HG03175 (cell line): ENCODE data around the gene DVL3.
A peak's percentile ranks its signal among the peaks of the same experiment; 100 is the strongest.
"Not testable (repeated sequence)": the region's sequence is repeated elsewhere in the genome, so short reads cannot be mapped to it uniquely, and the experiment has no call there.

ENCODE experiments used
- ATAC-seq: cut with Tn5 transposase; IDR thresholded peaks from one replicate; pipeline ENCODE4 v1.9.1; 2021; ENCODE audit warnings: mild to moderate bottlenecking, moderate library complexity; ENCODE audit not compliant: unreplicated experiment

The DVL3 gene

DNA sequence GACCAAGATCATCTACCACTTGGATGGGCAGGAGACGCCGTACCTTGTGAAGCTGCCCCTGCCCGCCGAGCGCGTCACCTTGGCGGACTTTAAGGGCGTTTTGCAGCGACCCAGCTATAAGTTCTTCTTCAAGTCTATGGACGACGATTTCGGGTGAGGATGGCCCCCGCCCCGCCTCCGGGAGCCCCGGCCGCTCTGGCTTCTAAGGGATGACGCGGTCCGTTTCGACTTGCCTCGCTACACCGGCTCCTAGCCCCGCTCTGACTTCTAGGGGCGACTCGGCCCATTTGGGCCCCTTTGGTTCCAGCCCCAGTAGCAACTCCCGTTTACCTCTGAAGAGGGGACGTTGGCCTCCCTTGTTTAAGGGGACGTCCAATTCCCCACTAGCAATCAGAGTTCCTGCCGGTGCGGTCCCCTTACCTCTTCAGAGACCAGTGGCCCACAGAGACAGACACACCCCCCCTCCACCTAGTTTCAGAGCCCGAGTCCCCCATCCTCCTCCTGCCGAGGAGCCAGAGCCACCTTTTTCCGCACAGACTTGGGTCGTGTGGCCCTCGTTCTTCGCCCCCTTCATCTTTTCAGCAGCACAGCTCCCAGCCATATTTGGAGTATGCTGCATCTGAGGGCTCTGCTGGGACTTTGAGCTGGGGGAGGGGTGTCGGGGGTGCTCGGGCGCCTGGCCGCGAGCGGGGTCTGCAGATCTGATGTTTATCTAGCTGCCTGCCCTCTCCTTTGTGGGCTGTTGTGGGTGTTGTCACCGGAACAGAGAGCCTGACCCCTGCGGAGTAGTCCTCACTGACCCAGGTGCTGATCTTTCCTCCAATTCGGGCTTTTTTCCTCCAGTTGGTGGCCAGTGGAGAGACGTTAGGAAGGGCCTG is 706 bp downstream of the DVL3 start:
- ATAC-seq = peak; percentile 36

DNA sequence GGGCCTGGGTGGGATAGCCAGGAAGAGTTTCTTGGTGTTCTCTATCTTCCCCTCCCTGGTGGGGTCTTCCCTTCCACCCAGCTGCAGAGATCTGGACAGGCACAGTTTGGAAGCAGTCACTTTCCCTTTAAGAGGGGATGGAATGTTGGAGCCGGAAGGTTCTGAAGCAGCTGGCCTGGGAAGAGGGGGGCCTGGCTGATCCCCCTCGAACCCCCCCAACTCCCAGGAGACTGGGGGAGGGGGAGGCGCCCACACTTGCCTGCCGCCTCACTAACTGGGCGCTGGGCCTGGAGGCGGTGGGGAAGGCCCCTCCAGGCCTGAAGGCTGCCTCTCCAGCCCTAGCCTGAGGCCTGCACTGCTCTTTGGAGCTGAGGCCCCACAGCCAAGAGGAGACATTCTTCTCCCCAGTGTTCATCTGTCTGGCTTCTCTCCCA is 1.4 kb downstream of the DVL3 start:
- ATAC-seq = no peak

DNA sequence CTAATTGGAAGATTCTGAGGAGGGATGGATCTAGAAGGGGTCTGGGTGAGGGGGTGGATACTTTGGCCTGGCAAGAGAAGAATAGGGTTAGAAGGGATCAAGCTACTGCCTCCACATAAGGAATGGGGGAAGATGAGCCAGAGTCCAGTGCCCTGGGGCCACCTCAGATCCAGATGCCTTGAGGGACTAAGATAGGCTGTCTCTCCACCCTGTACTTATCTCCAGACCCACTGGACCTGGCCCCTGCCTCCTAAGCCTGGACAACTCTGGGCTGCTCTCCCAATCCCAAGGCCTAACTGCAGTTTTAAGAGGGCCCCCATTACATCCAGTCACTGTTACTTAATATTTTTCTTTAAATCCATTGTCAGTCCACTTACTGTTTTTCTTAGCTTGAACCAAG is 2.0 kb downstream of the DVL3 start:
- ATAC-seq = no peak

DNA sequence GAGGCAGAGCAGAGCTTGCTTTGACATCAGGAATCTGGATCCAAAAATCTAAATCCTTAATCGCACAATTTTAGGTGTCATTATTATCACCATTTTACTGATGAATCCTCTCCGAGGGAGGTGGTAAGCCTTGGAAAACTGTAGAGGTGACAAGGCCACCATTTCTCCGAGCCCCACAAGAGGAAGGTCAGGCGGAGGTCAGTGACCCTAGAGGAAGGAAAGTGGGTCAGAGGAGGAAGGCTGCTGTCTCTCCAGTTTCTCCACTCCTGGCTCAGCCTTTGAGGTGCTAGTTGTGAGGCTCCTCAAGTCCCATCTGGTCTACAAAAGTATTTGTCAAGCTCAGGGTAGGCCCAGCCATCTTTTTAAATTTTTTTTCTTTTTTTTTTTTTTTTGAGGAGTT is 3.2 kb downstream of the DVL3 start:
- ATAC-seq = no peak

DNA sequence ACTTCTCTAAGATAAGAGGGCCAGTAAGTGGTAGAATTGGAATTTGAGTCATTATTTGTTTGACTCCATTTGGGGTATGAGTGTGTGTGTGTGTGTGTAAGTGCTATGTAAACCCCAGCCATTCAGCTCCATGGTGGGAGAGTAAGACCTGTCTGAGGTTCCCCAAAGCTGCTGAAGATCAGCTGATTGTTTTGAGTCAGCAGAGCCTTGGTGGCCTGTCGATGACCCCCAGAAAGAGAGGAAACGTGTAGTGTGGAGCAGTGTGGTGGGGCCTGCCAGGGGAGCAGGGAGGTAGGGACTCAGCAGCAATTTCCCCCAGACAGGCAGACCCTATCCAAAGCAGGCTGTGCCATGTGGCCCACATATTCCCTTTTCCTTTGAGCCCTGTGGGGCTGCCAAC is 5.3 kb downstream of the DVL3 start:
- ATAC-seq = no peak

DNA sequence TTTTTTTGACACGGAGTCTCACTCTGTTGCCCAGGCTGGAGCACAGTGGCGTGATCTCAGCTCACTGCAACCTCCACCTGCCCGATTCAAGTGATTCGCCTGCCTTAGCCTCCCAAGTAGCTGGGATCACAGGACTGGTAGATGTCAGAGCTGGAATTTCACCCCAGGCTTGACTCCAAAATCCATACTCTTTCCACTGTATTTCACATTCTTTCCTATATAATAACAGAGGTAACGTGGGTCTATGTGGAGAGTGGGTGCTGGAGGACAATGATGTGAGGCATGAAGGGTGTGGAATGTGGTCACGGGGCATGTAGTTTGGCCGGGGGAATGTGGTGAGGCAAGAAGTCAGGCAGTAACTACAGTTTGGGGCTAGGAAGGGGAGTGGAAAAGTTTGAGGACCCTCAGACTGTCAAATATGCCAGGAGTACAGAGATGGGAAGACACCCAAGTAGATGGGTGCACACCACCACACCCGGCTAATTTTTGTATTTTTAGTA is 7.4 kb downstream of the DVL3 start:
- not testable (repeated sequence) for ATAC-seq

DNA sequence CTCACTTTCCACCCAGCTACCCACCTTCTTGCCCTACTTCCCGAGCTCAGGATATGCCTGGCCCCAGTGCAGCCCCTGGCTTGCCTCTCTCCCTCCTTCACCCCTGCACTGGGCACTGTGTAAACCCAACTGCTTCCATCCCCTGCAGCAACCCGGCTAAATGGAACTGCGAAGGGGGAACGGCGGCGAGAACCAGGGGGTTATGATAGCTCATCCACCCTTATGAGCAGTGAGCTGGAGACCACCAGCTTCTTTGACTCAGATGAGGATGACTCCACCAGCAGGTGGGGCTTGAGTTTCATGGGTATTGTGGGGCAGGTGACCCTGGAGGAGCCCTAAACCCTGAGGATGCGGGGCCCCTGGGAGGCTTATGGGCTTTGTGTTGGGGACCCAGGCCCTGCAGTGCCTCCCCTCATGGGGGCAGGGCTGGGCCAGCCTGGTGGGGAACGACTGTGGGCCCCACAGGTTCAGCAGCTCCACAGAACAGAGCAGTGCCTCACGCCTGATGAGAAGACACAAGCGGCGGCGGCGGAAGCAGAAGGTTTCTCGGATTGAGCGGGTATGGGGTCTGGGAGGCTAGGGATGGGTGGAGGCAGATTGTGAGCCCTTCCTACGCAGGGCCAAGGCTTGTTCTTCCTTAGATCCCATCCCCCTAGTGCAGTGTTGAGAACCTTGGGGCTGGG is 9.6 kb downstream of the DVL3 start:
- ATAC-seq = no peak

DNA sequence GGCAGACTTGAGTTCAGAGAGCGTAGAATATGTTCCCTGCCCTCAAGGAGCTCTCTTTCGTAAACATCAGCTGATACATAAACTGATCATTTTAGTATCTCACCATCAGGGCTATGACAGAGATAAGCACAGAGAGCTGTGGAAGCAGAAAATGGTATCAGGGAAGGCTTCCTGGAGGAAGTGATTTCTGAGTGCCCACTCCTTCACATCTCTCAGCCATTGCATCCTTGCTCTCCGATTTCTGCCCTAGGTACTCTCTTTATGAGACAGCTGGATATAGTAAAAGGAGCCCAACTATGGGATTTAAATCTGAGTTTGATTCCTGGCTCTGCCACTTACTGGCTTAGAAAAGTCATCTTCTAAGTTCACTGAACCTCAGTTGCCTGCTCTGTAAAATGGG is 10.4 kb downstream of the DVL3 start:
- ATAC-seq = no peak

DNA sequence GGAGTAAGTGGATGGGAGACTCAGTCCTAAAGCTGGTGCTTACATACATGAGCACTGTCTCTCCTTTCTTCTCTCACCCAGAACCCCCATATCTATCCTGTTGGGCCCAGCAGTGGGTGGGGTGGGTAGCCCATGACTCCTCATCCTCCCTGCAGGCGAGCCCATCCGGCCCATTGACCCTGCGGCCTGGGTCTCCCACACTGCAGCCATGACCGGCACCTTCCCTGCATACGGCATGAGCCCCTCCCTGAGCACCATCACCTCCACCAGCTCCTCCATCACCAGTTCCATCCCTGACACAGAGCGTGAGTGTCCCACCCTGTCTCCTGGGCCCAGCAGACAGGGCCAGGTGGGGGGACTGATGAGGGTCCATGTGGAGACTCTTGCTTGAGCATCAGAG is 11.5 kb downstream of the DVL3 start:
- no peak for ATAC-seq

DNA sequence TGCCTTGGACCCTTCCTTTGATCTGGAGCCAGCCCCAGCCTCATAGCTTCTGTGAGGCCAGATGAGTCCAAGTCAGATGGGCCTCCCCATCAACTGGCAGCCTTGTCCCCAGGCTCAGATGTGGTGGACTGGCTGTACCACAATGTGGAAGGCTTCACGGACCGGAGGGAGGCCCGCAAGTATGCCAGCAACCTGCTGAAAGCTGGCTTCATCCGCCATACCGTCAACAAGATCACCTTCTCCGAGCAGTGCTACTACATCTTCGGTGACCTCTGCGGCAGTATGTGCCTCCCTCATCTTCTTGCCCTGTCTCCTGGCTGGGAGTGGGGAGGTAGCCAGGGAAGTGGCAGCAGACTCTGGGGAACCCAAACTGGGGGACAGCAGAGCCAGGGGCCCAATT is 12.6 kb downstream of the DVL3 start:
- no peak for ATAC-seq

DNA sequence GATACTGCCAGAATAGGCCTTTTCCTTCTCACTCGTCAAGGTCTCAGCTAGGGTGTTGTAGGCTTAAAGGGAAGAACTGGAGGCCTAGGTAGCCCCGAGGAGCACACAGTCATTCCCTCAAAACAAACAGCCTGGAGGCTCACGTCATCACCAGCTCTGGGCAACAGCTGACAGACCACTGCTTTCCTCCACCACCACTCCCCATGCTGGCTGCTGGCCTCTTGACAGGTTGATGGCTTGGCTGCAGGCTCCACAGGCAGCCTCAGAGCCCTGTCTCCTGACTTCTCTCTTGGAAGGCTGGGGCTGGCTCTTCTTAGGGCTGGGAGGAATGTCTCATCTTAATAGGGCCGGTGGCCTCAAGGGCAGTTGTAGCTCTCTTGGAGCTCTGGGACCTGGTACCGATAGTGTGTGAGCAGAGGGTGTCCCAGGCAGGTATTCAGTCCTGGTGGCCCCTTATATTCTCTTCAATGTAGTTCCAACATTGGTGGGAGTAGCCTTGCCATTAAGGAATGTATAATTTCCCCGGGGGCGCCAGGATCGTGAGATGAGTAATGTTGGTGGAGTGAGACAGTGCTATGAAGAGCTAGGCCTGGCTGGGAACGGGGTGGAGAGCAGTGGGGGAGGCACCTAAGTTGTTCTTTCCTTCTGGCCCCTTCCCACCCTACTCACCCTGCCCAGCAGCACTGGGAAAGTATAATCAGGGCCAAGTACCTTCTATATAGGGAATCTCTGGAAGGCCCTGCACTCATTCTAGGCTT is 13.4 kb downstream of the DVL3 start:
- ATAC-seq = no peak

DNA sequence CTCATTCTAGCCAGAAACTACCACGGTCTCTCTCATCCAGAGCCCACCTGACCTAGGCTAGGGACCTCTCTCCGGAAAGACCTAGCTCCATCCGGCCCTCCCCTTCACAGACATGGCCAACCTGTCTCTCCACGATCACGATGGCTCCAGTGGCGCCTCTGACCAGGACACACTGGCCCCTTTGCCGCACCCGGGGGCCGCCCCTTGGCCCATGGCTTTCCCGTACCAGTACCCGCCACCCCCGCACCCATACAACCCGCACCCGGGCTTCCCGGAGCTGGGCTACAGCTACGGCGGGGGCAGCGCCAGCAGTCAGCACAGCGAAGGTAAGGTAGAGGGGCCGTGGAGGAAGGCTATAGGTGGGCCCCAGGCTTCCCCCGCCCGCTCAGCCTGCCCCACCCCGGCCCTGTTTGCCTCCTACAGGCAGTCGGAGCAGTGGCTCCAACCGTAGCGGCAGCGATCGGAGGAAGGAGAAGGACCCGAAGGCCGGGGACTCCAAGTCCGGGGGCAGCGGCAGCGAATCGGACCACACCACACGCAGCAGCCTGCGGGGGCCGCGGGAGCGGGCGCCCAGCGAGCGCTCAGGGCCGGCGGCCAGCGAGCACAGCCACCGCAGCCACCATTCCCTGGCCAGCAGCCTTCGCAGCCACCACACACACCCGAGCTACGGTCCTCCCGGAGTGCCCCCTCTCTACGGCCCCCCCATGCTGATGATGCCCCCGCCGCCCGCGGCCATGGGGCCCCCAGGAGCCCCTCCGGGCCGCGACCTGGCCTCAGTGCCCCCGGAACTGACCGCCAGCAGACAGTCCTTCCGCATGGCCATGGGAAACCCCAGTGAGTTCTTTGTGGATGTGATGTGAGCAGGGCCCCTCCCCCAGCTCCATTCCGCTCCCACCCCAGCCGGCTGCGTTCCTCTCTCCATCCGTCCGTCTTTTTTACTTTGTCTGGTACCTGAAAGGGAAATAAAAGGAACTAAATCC is 15.0 kb downstream of the DVL3 start:
- ATAC-seq = no peak

DNA sequence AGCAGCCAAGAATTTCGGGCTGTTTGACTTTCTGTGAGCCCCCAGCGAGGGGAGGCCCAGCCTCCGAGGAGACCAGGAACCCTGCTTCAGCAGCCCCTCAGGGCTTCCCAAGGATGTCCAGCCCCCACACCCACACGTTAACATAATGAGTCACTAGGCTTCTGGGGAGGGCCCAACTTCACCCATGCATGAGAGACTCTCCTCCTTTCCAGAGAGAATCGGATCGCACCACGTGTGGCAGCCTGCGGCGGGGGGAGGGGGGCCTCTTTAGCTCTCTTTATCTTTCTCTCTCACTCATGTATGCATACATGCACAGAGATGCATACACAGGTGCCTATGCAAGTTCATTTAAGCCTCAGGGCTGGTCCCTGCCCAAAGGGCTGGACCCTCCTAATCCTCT is 16.4 kb downstream of the DVL3 start:
- no peak for ATAC-seq

DNA sequence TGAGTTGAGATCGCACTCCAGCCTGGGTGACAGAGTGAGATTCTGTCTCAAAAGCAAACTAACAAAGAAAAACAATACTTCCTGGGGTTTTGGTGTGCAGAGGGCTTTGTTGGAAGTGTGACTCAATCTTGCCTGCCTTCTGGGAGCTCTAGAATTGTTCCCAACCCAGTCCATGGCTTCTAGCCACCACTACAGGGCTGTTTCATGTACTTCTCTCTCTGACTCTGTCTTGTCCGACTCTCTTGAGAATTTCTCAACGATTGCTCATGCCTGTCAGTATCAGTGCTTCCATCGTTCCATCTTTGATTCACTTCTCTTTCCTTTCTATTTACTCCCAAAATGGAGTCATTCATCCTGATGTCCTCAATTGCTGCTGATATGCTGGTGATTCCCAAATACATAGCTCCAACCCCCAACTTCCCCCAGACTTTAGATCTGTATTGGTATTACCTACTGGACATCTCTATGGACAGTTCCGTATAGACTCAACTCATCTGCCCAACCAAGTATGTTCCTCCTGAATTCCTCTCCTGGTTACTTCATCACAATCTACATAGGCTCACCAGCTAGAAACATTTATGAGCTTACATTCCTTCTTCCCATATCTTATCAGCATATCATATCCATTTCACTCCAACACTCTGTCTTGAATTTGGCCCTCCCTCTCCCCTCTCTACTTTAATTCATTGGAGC is 17.6 kb downstream of the DVL3 start:
- no peak for ATAC-seq

DNA sequence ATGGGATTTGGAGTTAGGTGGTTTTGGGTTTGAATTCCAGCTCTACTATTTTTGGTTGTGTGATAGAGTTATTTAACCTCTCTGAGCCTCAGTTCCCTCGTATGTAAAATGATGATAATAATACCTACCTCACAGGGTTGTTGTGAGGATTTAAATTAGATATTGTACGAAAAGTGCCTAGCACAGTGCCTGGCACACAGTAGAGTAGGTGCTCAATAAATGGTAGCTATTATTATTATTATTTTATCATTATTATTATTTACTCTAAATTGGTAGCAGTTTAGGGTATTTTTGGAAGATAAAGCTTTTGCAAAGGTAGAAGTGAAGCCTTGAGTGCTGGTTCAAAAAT is 18.2 kb downstream of the DVL3 start:
- ATAC-seq = no peak

DNA sequence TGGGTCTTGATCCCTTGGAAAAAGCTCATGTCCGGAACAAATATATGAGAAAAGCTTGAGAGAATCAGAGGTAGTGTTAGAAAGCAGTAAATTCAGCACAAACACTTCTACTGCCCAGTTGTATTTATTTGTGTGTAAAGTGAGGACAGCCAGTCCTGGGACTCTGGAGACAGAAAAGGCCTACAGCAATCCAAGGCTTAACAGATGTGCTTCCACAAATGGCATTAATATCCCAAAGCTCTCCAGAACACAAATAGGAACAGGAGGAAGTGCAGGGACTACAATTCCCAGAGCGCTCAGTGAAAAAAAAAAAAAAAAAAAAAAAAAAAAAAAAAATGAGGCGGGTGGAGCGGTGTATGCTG is 19.1 kb downstream of the DVL3 start:
- peak; percentile 2 for ATAC-seq

DNA sequence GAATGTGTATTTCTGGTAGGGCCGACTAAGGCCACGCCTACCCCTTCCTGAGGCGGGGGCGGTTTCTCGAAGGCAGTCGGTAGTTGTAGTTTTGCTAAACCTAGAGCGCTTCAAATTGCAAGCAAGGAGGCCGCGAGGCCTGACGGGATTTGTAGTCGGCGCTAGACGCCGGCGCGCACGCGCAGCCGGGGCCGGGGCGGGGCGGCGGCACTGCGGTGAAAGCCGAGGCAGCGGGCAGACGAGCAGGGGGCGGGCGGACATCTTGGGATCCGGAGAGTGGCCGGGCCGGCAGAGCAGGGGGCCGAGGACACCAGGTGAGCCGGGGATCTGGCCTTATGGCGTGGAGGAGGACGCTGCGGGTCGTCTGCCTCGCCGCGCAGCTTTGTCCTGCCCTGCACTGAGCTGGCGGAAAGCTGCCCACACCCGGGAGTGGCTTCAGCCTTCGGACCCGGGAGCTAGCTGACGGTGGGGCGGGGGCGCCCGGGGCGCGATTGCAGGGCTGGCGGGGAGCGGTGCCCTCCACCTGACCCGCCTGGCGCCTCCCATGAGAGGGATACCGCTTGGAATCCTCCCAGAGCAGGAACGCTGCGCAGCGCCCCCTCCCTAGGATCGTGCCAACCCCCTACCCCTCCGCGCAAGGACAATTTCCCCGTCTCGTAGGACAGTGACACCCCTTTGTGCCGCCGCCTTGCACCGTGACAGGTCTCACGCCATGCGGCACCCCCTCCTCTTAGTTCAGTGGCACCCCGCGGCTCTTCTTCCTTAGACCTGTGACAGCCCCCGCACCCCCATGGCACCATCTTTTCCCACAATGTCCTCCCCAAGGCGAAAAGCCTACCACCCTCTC is 19.7 kb downstream of the DVL3 start, which contains the start of gene AP2M1:
TSS of gene AP2M1 (plus strand) at position 210 of the 847 bp plus-strand sequence. CDS start 2,139 bp downstream, outside the sequence.
- peak; percentile 98 for ATAC-seq

DNA sequence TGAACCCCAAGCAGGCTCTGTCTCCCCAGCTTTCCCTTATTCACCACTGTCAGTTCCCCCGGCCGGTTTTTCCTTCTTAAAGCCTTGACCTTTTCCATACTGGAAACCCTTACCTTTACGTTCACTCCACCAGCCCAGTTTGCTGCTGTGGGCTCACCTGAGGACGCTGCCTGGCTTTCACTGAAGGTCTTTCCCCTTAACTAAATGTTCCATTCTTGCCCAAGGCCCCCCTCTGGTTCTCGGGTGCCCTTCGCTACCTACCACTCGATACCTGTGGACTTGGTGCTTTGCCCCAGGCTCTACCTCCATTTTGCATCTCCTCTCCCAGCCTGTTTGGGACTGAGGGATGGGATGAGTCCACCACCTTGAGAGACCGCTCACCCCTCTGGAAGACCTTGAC is 20.3 kb downstream of the DVL3 start:
- ATAC-seq = no peak

DNA sequence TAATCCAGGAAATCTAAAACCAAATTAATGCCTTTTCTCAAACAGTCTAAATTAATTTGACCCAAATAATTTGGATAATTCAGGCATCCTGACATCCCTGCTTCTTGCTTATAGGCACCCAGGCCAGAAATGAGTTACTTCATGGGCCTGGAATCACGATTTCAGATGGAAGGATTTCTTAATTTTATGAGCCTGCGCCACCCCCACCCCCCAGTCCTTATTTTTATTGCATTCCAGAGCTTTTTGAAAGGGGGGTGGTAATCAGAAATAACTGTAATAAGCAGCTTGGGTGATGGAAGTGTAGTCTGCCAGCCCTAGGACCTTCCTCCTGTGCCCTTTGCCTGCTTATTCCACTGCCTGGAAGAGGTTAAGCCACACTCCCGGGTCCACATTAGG is 20.8 kb downstream of the DVL3 start:
- ATAC-seq = no peak
